Peyer's patch (tissue), 4 donors: ENCODE measurements around the gene FAF2. TPM values are rescaled to one million over a fixed set of nuclear protein-coding genes. Genes with fewer than 3 reads are reported as not detected.

ENCODE experiments used
- DNase-seq, 3 donors: peaks; one replicate each; pipeline ENCODE4 v3.0.0-alpha.2; 2017 to 2019
- H3K27ac ChIP-seq, 4 donors: fragments of 200-600 bp; sonication (generic); one replicate each; pipeline ENCODE4 v1.5.1; 2016 to 2019
- H3K27me3 ChIP-seq, 2 donors: fragments of 200-600 bp; sonication (generic); one replicate each; pipeline ENCODE4 v1.5.1; 2019
- H3K36me3 ChIP-seq, 3 donors: fragments of 200-600 bp; sonication (generic); one replicate each; pipeline ENCODE4 v1.5.1; 2016 to 2019
- H3K4me1 ChIP-seq, 4 donors: fragments of 200-600 bp; sonication (generic); one replicate each; pipeline ENCODE4 v1.5.1; 2016 to 2019
- H3K4me3 ChIP-seq, 4 donors: fragments of 200-600 bp; sonication (generic); 1 replicate in 3 of 4; 2 replicates in 1 of 4; pipeline ENCODE4 v1.5.1; 2016 to 2019; ENCODE audit warnings: mild to moderate bottlenecking in 1 of 4
- H3K9me3 ChIP-seq, 4 donors: fragments of 200-600 bp; sonication (generic); one replicate each; pipeline ENCODE4 v1.5.1; 2016 to 2019; ENCODE audit warnings: mild to moderate bottlenecking in 1 of 4
- CTCF ChIP-seq, 6 experiments: fragments of 450-650 bp in 4 of 6; fragments of 200-600 bp in 2 of 6; sonication (generic) in 1 of 6; IDR thresholded peaks; one replicate each; pipeline ENCODE4 v1.5.1; 2017 to 2019; ENCODE audit warnings: antibody characterized with exemption in 6 of 6, mild to moderate bottlenecking in 3 of 6, moderate library complexity in 1 of 6
- POLR2A ChIP-seq, 2 donors: fragments of 450-650 bp; IDR thresholded peaks; one replicate each; pipeline ENCODE4 v1.5.1; 2017; ENCODE audit warnings: antibody characterized with exemption in 2 of 2, mild to moderate bottlenecking in 2 of 2, moderate library complexity in 2 of 2
- total RNA-seq, 4 donors: library from RNA; depleted of rRNA; stranded (reverse); fragments of >200 nt; gene quantifications; one replicate each; pipeline ENCODE4 v1.1.0, GENCODE V29; 2016

Gene FAF2
- total RNA-seq, 4 donors from 2014 or later = 18.2 to 41.5 (median 32.4) TPM

- Histone ChIP-seq H3K9me3 (no peaks in the 10 kb centered on the region), H3K36me3 (peaks cover 0 to 80% (median 0%) of the 10 kb centered on the region in 3 donors)
- TF ChIP-seq POLR2A (IDR thresholded peaks at IDR 0.05) = no peak
- TF ChIP-seq CTCF (IDR thresholded peaks at IDR 0.05) = no peak
Observed at GRCh38 chr5:176489077-176489476, 40.9 kb downstream of the FAF2 start.

GRCh38 chr5:176490301-176490700 lies 42.1 kb downstream of the FAF2 start:
- TF ChIP-seq CTCF (IDR thresholded peaks at IDR 0.05) = peak in 3 of 6 experiments; percentile 20 to 43 (median 24)
- no peak for TF ChIP-seq POLR2A (IDR thresholded peaks at IDR 0.05)
- Histone ChIP-seq H3K36me3 (peaks cover 0 to 92% (median 0%) of the 10 kb centered on the region in 3 donors), H3K4me3 (no peak overlapping the region), H3K27me3 (no peaks in the 10 kb centered on the region), H3K4me1 (no peaks in the 10 kb centered on the region), H3K27ac (no peak overlapping the region), H3K9me3 (no peaks in the 10 kb centered on the region)
- peak in 1 of 3 donors; percentile 54 for DNase-seq

More at GRCh38 chr5:176489077-176489476, 40.9 kb downstream of the FAF2 start:
- Histone ChIP-seq H3K27ac (no peak overlapping the region), H3K27me3 (no peaks in the 10 kb centered on the region), H3K4me1 (no peaks in the 10 kb centered on the region), H3K4me3 (no peak overlapping the region)
- no peak for DNase-seq

GRCh38 chr5:176491101-176491502 lies 42.9 kb downstream of the FAF2 start:
- TF ChIP-seq CTCF (IDR thresholded peaks at IDR 0.05) = no peak
- TF ChIP-seq POLR2A (IDR thresholded peaks at IDR 0.05) = no peak
- Histone ChIP-seq H3K4me3 (no peak overlapping the region), H3K27ac (no peak overlapping the region), H3K9me3 (no peaks in the 10 kb centered on the region), H3K36me3 (peaks cover 0 to 96% (median 0%) of the 10 kb centered on the region in 3 donors), H3K27me3 (no peaks in the 10 kb centered on the region), H3K4me1 (no peaks in the 10 kb centered on the region)
- DNase-seq = no peak

- no peaks in the 10 kb centered on the region for H3K4me1 ChIP-seq
- no peak overlapping the region for H3K27ac ChIP-seq
- no peaks in the 10 kb centered on the region for H3K9me3 ChIP-seq
- no peak overlapping the region for H3K4me3 ChIP-seq
- H3K27me3 ChIP-seq = no peaks in the 10 kb centered on the region
- TF ChIP-seq CTCF (IDR thresholded peaks at IDR 0.05) (no peak), POLR2A (IDR thresholded peaks at IDR 0.05) (no peak)
- peaks cover 0 to 96% (median 0%) of the 10 kb centered on the region in 3 donors for H3K36me3 ChIP-seq
- DNase-seq = no peak
Observed at GRCh38 chr5:176491901-176492300, 43.7 kb downstream of the FAF2 start.

DNA sequence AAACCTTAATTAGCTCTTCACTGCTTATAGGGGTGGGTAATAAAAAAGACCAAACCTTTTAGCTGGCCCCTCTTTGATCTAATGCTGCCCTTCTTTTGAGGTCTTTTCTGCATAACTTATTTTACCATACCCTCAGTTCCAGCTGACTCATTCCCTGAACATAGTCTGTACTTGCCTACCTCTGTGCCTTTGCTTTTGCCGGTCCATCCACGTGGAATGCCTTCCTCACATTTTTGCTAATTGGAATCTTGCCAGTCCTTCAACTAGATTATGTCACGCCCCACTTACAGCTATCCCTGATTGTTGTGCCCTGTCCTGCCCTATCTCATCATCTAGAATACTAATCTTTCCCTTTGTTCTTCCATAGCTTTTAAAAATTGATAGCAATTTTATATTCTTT lies 44.2 kb downstream of the FAF2 start:
- Histone ChIP-seq H3K4me1 (no peaks in the 10 kb centered on the region), H3K27ac (no peak overlapping the region), H3K4me3 (no peak overlapping the region), H3K36me3 (peaks cover 0 to 96% (median 0%) of the 10 kb centered on the region in 3 donors), H3K27me3 (no peaks in the 10 kb centered on the region), H3K9me3 (no peaks in the 10 kb centered on the region)
- TF ChIP-seq POLR2A (IDR thresholded peaks at IDR 0.05) (no peak), CTCF (IDR thresholded peaks at IDR 0.05) (no peak)
- DNase-seq = no peak

DNA sequence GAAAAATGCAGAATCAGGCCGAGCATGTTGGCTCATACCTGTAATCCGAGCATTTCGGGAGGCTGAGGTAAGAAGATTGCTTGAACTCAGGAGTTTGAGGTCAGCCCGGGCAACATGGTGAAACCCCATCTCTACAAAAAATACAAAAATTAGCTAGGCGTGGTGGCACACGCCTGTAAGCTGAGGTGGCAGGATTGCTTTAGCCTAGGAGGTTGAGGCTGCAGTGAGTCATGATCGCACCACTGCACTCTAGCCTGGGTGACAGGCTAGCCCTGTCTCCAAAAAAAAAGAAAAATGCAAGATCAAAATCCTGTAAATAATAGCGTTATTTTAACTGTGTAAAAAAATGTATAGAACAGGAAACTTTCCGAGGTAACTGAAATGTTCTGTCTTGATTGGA lies 49.7 kb downstream of the FAF2 start:
- DNase-seq = no peak
- Histone ChIP-seq H3K4me3 (no peak overlapping the region), H3K36me3 (peaks cover 0 to 99% (median 0%) of the 10 kb centered on the region in 3 donors), H3K4me1 (no peaks in the 10 kb centered on the region), H3K27me3 (no peaks in the 10 kb centered on the region), H3K9me3 (no peaks in the 10 kb centered on the region), H3K27ac (no peak overlapping the region)
- TF ChIP-seq POLR2A (IDR thresholded peaks at IDR 0.05) (no peak), CTCF (IDR thresholded peaks at IDR 0.05) (no peak)
